HepG2 (cell line): Measurements from ENCODE around the gene BIRC5. TPM values are rescaled to one million over a fixed set of nuclear protein-coding genes. Genes with fewer than 3 reads are reported as not detected.

Experiments
- ATAC-seq: fragments of 200-7000 bp; cut with Tn5 transposase; 3 replicates; pipeline ENCODE4 v1.9.1; 2020; ENCODE audit warnings: mild to moderate bottlenecking, moderate library complexity
- BruUV-seq: library from RNA; stranded (reverse); fragments of 400-500 nt; replicated peaks from 2 replicates; lab custom pipeline; 2021; lab: Mats Ljungman, UMichigan
- CTCF ChIA-PET: fragments of 300-600 bp; formaldehyde crosslinking; extraction: SDS; loops from one replicate; lab custom pipeline; 2021; ENCODE audit warnings: low total read pairs, inconsistent platforms, low intra/inter-chr PET ratio; lab: Yijun Ruan, JAX
- POLR2A ChIA-PET: fragments of 350-600 bp; sonication (Branson Sonifier 250); formaldehyde crosslinking; loops from one replicate; lab custom pipeline; 2020; ENCODE audit warnings: antibody characterized with exemption, inconsistent platforms; lab: Yijun Ruan, JAX
- DNase-seq: peaks from one replicate; pipeline ENCODE4 v3.0.0-alpha.2; 2015; ENCODE audit warnings: low spot score
- FAIRE-seq: peaks from 3 replicates; lab custom pipeline; 2011; peaks lifted over from hg19 to GRCh38; lab: Jason Lieb, UNC
- H2AFZ ChIP-seq: one replicate; pipeline ENCODE4 v1.6.1; 2011; ENCODE audit warnings: low read length, inconsistent platforms
- H3K27ac ChIP-seq: fragments of 300-600 bp; 3 replicates; pipeline ENCODE4 v1.8.0; 2011; ENCODE audit warnings: mixed run types, mild to moderate bottlenecking, mixed read lengths, low read length, inconsistent platforms; ENCODE audit not compliant: insufficient read depth; ENCODE audit errors: extremely low read length
- H3K27me3 ChIP-seq, 2 experiments: fragments of 200-600 bp in 1 of 2; 2 replicates in 1 of 2; 3 replicates in 1 of 2; pipeline versions ENCODE4 v1.6.0 to v1.8.0; 2011; ENCODE audit warnings: low read length in 2 of 2, mild to moderate bottlenecking in 2 of 2, moderate library complexity in 2 of 2, inconsistent platforms in 1 of 2; ENCODE audit not compliant: insufficient read depth in 2 of 2, control insufficient read depth in 1 of 2
- H3K36me3 ChIP-seq, 2 experiments: fragments of 200-600 bp in 1 of 2; replicated peaks in 1 of 2; 2 replicates in 1 of 2; 3 replicates in 1 of 2; pipeline versions ENCODE4 v1.5.1 to v1.8.0; 2011; ENCODE audit warnings: low read length in 2 of 2, inconsistent platforms in 1 of 2; ENCODE audit not compliant: insufficient read depth in 2 of 2, control insufficient read depth in 1 of 2
- H3K4me1 ChIP-seq: 2 replicates; pipeline ENCODE4 v1.5.1; 2012; ENCODE audit warnings: low read length, inconsistent platforms; ENCODE audit not compliant: insufficient read depth
- H3K4me2 ChIP-seq: 2 replicates; pipeline ENCODE4 v1.6.0; 2011; ENCODE audit warnings: low read depth, low read length, inconsistent platforms
- H3K4me3 ChIP-seq, 3 experiments: fragments of 200-600 bp in 1 of 3; sonication (generic), shearing (Covaris generic) in 1 of 3; replicated peaks in 1 of 3; 2 replicates each; pipeline ENCODE4 v1.5.1; 2011 to 2016; ENCODE audit warnings: low read length in 3 of 3, inconsistent platforms in 2 of 3, low read depth in 2 of 3, mild to moderate bottlenecking in 2 of 3, control low read depth in 1 of 3, mixed read lengths in 1 of 3; ENCODE audit not compliant: insufficient read depth in 1 of 3
- H3K79me2 ChIP-seq: one replicate; pipeline ENCODE4 v1.6.1; 2011; ENCODE audit warnings: low read length, inconsistent platforms; ENCODE audit not compliant: insufficient read depth
- H3K9ac ChIP-seq: 2 replicates; pipeline ENCODE4 v1.6.0; 2011; ENCODE audit warnings: mild to moderate bottlenecking, low read depth, low read length, inconsistent platforms; ENCODE audit not compliant: insufficient read depth
- H3K9me3 ChIP-seq: 2 replicates; pipeline ENCODE4 v1.5.1; 2012; ENCODE audit warnings: mild to moderate bottlenecking, low read length
- H4K20me1 ChIP-seq: 2 replicates; pipeline ENCODE4 v1.6.0; 2011; ENCODE audit warnings: inconsistent platforms, mild to moderate bottlenecking, low read length, moderate library complexity; ENCODE audit not compliant: insufficient read depth
- AGO1 ChIP-seq: fragments of 200-400 bp; formaldehyde crosslinking; IDR thresholded peaks from 2 replicates; pipeline ENCODE4 v1.6.1; 2017; ENCODE audit warnings: mild to moderate bottlenecking, low read depth, low read length, moderate library complexity; ENCODE audit not compliant: poor library complexity, severe bottlenecking
- CENPX ChIP-seq: sonication (generic); formaldehyde crosslinking; IDR thresholded peaks from 2 replicates; pipeline ENCODE4 v1.9.0; 2021; ENCODE audit warnings: mild to moderate bottlenecking, missing genetic modification reagents, moderate library complexity
- GMEB2 ChIP-seq: IDR thresholded peaks from 2 replicates; pipeline ENCODE4 v1.6.1; 2016; ENCODE audit warnings: missing biosample characterization, missing genetic modification reagents, low read depth
- HNRNPL ChIP-seq: fragments of 200-400 bp; formaldehyde crosslinking; IDR thresholded peaks from 2 replicates; pipeline ENCODE4 v1.6.1; 2017; ENCODE audit warnings: mild to moderate bottlenecking, low read depth, low read length
- MED13 ChIP-seq: sonication (generic); formaldehyde crosslinking; IDR thresholded peaks from 2 replicates; pipeline ENCODE4 v1.5.0; 2020; ENCODE audit warnings: missing genetic modification reagents
- MYNN ChIP-seq: sonication (generic); formaldehyde crosslinking; IDR thresholded peaks from 2 replicates; pipeline ENCODE4 v1.4.0; 2020; ENCODE audit warnings: mild to moderate bottlenecking, low read depth, missing genetic modification reagents
- ZEB1 ChIP-seq: IDR thresholded peaks from 2 replicates; pipeline ENCODE4 v1.6.1; 2012; ENCODE audit warnings: mild to moderate bottlenecking, low read depth, inconsistent platforms; ENCODE audit not compliant: insufficient replicate concordance
- WGBS: methylation state at CpG from one replicate; pipeline ENCODE4 v1.1.6; 2017; ENCODE audit warnings: low lambda C conversion rate; 5-methylcytosine and 5-hydroxymethylcytosine counted together
- in situ Hi-C: cut with HindIII; loops from 2 replicates; pipeline ENCODE4 v1.10.0; 2017; ENCODE audit warnings: low pct_unique_long_range_greater_than_20kb; ENCODE audit not compliant: extremely low pct_ligation_motif_present
- intact Hi-C: fragments of 100-400 bp; cut with micrococcal nuclease; formaldehyde crosslinking; loops from one replicate; pipeline ENCODE4 v1.10.0; 2022; ENCODE audit not compliant: unreplicated experiment
- polyA plus RNA-seq, 8 experiments: library from polyadenylated mRNA; depleted of rRNA in 3 of 8; stranded (reverse) in 7 of 8; unstranded in 1 of 8; fragments of >200 nt; fragmentation: Illumina TruSeq in 4 of 8; extraction: Trizol in 4 of 8; gene quantifications; 2 replicates each; pipeline versions ENCODE4 v1.2.1 to v1.2.3, GENCODE V29; 2011 to 2016; ENCODE audit warnings: low read depth in 4 of 8, missing spikeins in 1 of 8, mixed read lengths in 1 of 8; ENCODE audit not compliant: insufficient read depth in 1 of 8
- total RNA-seq, 5 experiments: library from RNA; depleted of rRNA; stranded (reverse); fragments of >200 nt; fragmentation: Illumina TruSeq; extraction: Trizol; gene quantifications; 2 replicates each; pipeline ENCODE4 v1.2.3, GENCODE V29; 2016; ENCODE audit warnings: low read depth in 1 of 5
- TF ChIP-seq, protein P1 (sequence below): sonication (generic); formaldehyde crosslinking; IDR thresholded peaks from 2 replicates; pipeline ENCODE4 v1.5.1; 2020; ENCODE audit warnings: mild to moderate bottlenecking, missing genetic modification reagents, moderate library complexity
- TF ChIP-seq, protein P2 (sequence below): sonication (generic); formaldehyde crosslinking; IDR thresholded peaks from 2 replicates; pipeline ENCODE4 v1.4.0; 2020; ENCODE audit warnings: missing genetic modification reagents

The BIRC5 gene
- total and polyA plus RNA-seq, 2 of the 13 experiments (the other 11 are each of a cell fraction or from before 2014, with no cell fraction given): 30.3 to 135 TPM

GRCh38 chr17:78251773-78252103 is 37.7 kb downstream of the BIRC5 start:
- no TSS peak for BruUV-seq
- Histone ChIP-seq H4K20me1 (no peaks in the 10 kb centered on the region), H3K4me3 (no peak overlapping the region), H3K79me2 (no peaks in the 10 kb centered on the region), H3K9me3 (no peaks in the 10 kb centered on the region), H3K36me3 (no peaks in the 10 kb centered on the region), H3K9ac (no peak overlapping the region), H3K27me3 (peaks cover 2 to 23% of the 10 kb centered on the region in 2 experiments; a peak in 4 of 5 replicates), H2AFZ (no peak overlapping the region), H3K4me2 (no peak overlapping the region), H3K4me1 (peaks cover 73% of the 10 kb centered on the region), H3K27ac (no peak overlapping the region)
- TF ChIP-seq CENPX (CRISPR knock-in tag) (no peak), GMEB2 (CRISPR knock-in tag) (no peak), MED13 (no peak), HNRNPL (no peak), ZEB1 (no peak)
- in situ Hi-C loops: no loop called here
- no peak for FAIRE-seq
- intact Hi-C loops: loop anchor here (1.0 to 10.0 kb wide), 4 partner anchors 63 to 171 kb away; no protein-coding TSS in a partner anchor
- DNase-seq: no peak
- ChIA-PET POLR2A (interaction anchor here (0.6 to 2.7 kb wide), 6 partner anchors 8 to 170 kb away, joined by 3 to 16 read pairs (median 4); partner anchors contain the start of gene C17orf99), CTCF (interaction anchor here (0.9 to 1.9 kb wide), 4 partner anchors 16 to 171 kb away, joined by 3 to 7 read pairs (median 3); partner anchors contain the start of gene BIRC5)
- no peak for ATAC-seq
- 40% methylated on average over 5 of the region's 6 CpGs for WGBS

DNA sequence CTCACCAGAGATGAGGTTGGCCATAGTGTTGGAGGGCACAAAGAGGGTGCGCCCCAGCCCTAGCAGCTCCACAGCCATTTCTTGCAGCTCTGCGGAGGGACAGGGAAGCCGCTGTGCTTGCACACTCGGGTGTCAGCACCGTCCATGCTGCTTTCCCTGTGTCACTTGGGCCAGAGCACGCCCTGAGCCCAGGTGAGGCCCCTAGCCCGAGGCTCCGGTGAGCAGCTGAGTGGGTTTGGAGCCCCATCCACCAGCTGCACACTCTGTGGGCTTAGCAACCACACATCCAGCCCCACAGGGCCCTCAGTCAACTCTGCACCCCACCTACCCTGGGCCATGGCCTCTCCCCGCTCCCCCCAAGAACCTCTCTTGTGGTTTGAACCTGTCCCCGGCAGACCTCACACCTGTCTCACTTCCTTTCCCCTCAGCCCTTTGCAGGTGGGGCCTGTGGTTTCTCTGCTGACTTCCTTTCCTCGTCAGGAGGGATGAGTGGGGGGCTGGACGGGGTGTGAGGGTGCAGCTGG is 38.1 kb downstream of the BIRC5 start:
- ChIA-PET CTCF (interaction anchor here (1.4 kb wide), 1 partner anchor 139 kb away, joined by 3 read pairs; no protein-coding TSS in a partner anchor), POLR2A (interaction anchor here (0.6 to 2.7 kb wide), 5 partner anchors 8 to 170 kb away, joined by 3 to 16 read pairs (median 5); partner anchors contain the start of gene C17orf99)
- intact Hi-C loops: loop anchor here (5.0 to 10.0 kb wide), 2 partner anchors 63 to 170 kb away; no protein-coding TSS in a partner anchor
- H4K20me1 ChIP-seq: no peaks in the 10 kb centered on the region
- H3K79me2 ChIP-seq: no peaks in the 10 kb centered on the region
- DNase-seq: no peak
- H3K4me2 ChIP-seq: no peak overlapping the region
- FAIRE-seq: no peak
- no TSS peak for BruUV-seq
- H3K27ac ChIP-seq: no peak overlapping the region
- H3K4me1 ChIP-seq: peaks cover 73% of the 10 kb centered on the region
- in situ Hi-C loops: no loop called here
- WGBS: 45% methylated on average over 5 of the region's 12 CpGs
- peaks cover 2 to 28% of the 10 kb centered on the region in 2 experiments; a peak in 4 of 5 replicates for H3K27me3 ChIP-seq
- H3K36me3 ChIP-seq: no peaks in the 10 kb centered on the region
- H3K9me3 ChIP-seq: no peaks in the 10 kb centered on the region
- H3K9ac ChIP-seq: no peak overlapping the region
- ATAC-seq: no peak
- no peak overlapping the region for H3K4me3 ChIP-seq
- H2AFZ ChIP-seq: no peak overlapping the region
- TF ChIP-seq, protein P1, sequence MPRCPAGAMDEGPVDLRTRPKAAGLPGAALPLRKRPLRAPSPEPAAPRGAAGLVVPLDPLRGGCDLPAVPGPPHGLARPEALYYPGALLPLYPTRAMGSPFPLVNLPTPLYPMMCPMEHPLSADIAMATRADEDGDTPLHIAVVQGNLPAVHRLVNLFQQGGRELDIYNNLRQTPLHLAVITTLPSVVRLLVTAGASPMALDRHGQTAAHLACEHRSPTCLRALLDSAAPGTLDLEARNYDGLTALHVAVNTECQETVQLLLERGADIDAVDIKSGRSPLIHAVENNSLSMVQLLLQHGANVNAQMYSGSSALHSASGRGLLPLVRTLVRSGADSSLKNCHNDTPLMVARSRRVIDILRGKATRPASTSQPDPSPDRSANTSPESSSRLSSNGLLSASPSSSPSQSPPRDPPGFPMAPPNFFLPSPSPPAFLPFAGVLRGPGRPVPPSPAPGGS (CRISPR knock-in tag): no peak
- TF ChIP-seq MYNN (CRISPR knock-in tag) (no peak), AGO1 (peak; percentile 21)
- TF ChIP-seq, protein P2, sequence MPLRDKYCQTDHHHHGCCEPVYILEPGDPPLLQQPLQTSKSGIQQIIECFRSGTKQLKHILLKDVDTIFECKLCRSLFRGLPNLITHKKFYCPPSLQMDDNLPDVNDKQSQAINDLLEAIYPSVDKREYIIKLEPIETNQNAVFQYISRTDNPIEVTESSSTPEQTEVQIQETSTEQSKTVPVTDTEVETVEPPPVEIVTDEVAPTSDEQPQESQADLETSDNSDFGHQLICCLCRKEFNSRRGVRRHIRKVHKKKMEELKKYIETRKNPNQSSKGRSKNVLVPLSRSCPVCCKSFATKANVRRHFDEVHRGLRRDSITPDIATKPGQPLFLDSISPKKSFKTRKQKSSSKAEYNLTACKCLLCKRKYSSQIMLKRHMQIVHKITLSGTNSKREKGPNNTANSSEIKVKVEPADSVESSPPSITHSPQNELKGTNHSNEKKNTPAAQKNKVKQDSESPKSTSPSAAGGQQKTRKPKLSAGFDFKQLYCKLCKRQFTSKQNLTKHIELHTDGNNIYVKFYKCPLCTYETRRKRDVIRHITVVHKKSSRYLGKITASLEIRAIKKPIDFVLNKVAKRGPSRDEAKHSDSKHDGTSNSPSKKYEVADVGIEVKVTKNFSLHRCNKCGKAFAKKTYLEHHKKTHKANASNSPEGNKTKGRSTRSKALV (CRISPR knock-in tag): no peak
